HG02623 (cell line): ENCODE measurements around the gene FOXF2.

Source experiments
- ATAC-seq: cut with Tn5 transposase; IDR thresholded peaks from one replicate; pipeline ENCODE4 v1.9.1; 2021; ENCODE audit warnings: moderate library complexity; ENCODE audit not compliant: unreplicated experiment

FOXF2 gene

GRCh38 chr6:1378065-1379016, 11.0 kb upstream of the FOXF2 start:
- ATAC-seq = no peak

GRCh38 chr6:1379017-1379787, 10.2 kb upstream of the FOXF2 start:
- no peak for ATAC-seq

- no peak for ATAC-seq
Measured at GRCh38 chr6:1379788-1380147, 9.6 kb upstream of the FOXF2 start.

- no peak for ATAC-seq
Measured at GRCh38 chr6:1380625-1381427, 8.6 kb upstream of the FOXF2 start.

- no peak for ATAC-seq
Measured at GRCh38 chr6:1381481-1382330, 7.7 kb upstream of the FOXF2 start.

GRCh38 chr6:1382331-1382882, 7.0 kb upstream of the FOXF2 start:
- no peak for ATAC-seq

- no peak for ATAC-seq
Measured at GRCh38 chr6:1382883-1383728, 6.3 kb upstream of the FOXF2 start.

- ATAC-seq = no peak
Measured at GRCh38 chr6:1383729-1384548, 5.4 kb upstream of the FOXF2 start.

- no peak for ATAC-seq
Measured at GRCh38 chr6:1384549-1385128, 4.7 kb upstream of the FOXF2 start.

- no peak for ATAC-seq
Measured at GRCh38 chr6:1385129-1386037, 4.0 kb upstream of the FOXF2 start.

- no peak for ATAC-seq
Measured at GRCh38 chr6:1386038-1386709, 3.2 kb upstream of the FOXF2 start.

GRCh38 chr6:1387538-1387875, 1.9 kb upstream of the FOXF2 start:
- ATAC-seq = no peak

- ATAC-seq = no peak
Measured at GRCh38 chr6:1387876-1388629, 1.3 kb upstream of the FOXF2 start.

- ATAC-seq = no peak
Measured at GRCh38 chr6:1388630-1389368, 577 bp upstream of the FOXF2 start.
